ENCODE data around the gene LSM10. TPM values are rescaled to one million over a fixed set of nuclear protein-coding genes. Genes with fewer than 3 reads are reported as not detected.

Gene LSM10
- total and polyA plus RNA-seq, 9 of the 15 experiments (the other 6 are each of a cell fraction or from before 2014, with no cell fraction given), result 13.2 to 146 (median 68.9) TPM

- TF ChIP-seq SMARCA4 (IDR thresholded peaks at IDR 0.05) (peak; percentile 54; the same call in 1 of the 2 replicates), USF2 (CRISPR knock-in tag; IDR thresholded peaks at IDR 0.05) (no peak), CHD1 (IDR thresholded peaks at IDR 0.05; ENCODE audit: low read length) (peak; percentile 96), TBP (optimal IDR thresholded peaks at IDR 0.05; ENCODE audit: low read depth, low read length) (peak; percentile 98), HDAC1 (IDR thresholded peaks at IDR 0.05) (peak; percentile 16 to 58; a peak in 2 of 4 replicates), SPI1 (IDR thresholded peaks at IDR 0.05; ENCODE audit: borderline replicate concordance, low read depth, low read length) (0 out of 2 replicates have a peak, but pooled peaks have one; percentile 14), EHMT2 (IDR thresholded peaks at IDR 0.05) (peak; percentile 43; the same call in 1 of the 2 replicates), NCOR1 (IDR thresholded peaks at IDR 0.05) (no peak), KDM4B (IDR thresholded peaks at IDR 0.05; ENCODE audit: borderline replicate concordance in 2 of 2, low read depth in 1 of 2) (0 out of 4 replicates have a peak, but pooled peaks of 1 of the 2 experiments have one; percentile 36), TCF3 (CRISPR knock-in tag; IDR thresholded peaks at IDR 0.05) (0 out of 2 replicates have a peak, but pooled peaks have one; percentile 5), HDAC2 (IDR thresholded peaks at IDR 0.05) (0 out of 2 replicates have a peak, but pooled peaks have one; percentile 15), E2F6 (IDR thresholded peaks at IDR 0.05; ENCODE audit: borderline replicate concordance in 1 of 2, extremely low read depth in 1 of 2, insufficient read depth in 1 of 2, insufficient read length in 1 of 2, low read depth in 1 of 2, low read length in 1 of 2, poor library complexity in 1 of 2, severe bottlenecking in 1 of 2) (peak in 1 of 2 experiments; percentile 38), FOXP4 (CRISPR knock-in tag; IDR thresholded peaks at IDR 0.05; ENCODE audit: borderline replicate concordance) (peak; percentile 18; the same call in 1 of the 2 replicates), RBFOX2 (IDR thresholded peaks at IDR 0.05; ENCODE audit: low read depth, low read length) (peak; percentile 65), NBN (IDR thresholded peaks at IDR 0.05; ENCODE audit: low read depth) (0 out of 2 replicates have a peak, but pooled peaks have one; percentile 67), DEAF1 (CRISPR knock-in tag; IDR thresholded peaks at IDR 0.05) (no peak), ZFP91 (CRISPR knock-in tag; IDR thresholded peaks at IDR 0.05) (no peak), TRIM28 (IDR thresholded peaks at IDR 0.05) (no peak), BRD9 (IDR thresholded peaks at IDR 0.05; ENCODE audit: low read depth, partially characterized antibody) (peak; percentile 64), LCOR (CRISPR knock-in tag; IDR thresholded peaks at IDR 0.05) (0 out of 2 replicates have a peak, but pooled peaks have one; percentile 32)
Observed at GRCh38 chr1:36384542-36385409, 12.9 kb downstream of the LSM10 start (continued).

Data from K562 (cell line).